ENCODE results near the gene EVX2.

GRCh38 chr2:176107731-176108181, 24.0 kb upstream of the EVX2 start:
- TF ChIP-seq CTCF (IDR thresholded peaks at IDR 0.05; ENCODE audit: poor library complexity, severe bottlenecking) (no peak), EP300 (conservative IDR thresholded peaks at IDR 0.05; ENCODE audit: poor library complexity, severe bottlenecking) (no peak), REST (IDR thresholded peaks at IDR 0.05; ENCODE audit: borderline replicate concordance) (no peak), POLR2AphosphoS5 (IDR thresholded peaks at IDR 0.05) (no peak), TAF1 (IDR thresholded peaks at IDR 0.05; ENCODE audit: low read depth) (no peak), EZH2 (IDR thresholded peaks at IDR 0.05; ENCODE audit: borderline replicate concordance, insufficient read depth, low read length, poor library complexity, severe bottlenecking) (no peak), MXI1 (conservative IDR thresholded peaks at IDR 0.05; ENCODE audit: poor library complexity, severe bottlenecking) (no peak), RAD21 (conservative IDR thresholded peaks at IDR 0.05) (no peak)
